HG03064 (cell line): ENCODE measurements around the gene TAF1C.

ENCODE experiments used
- ATAC-seq: cut with Tn5 transposase; IDR thresholded peaks from one replicate; pipeline ENCODE4 v1.9.1; 2021; ENCODE audit warnings: low read depth; ENCODE audit not compliant: unreplicated experiment

The TAF1C gene

DNA sequence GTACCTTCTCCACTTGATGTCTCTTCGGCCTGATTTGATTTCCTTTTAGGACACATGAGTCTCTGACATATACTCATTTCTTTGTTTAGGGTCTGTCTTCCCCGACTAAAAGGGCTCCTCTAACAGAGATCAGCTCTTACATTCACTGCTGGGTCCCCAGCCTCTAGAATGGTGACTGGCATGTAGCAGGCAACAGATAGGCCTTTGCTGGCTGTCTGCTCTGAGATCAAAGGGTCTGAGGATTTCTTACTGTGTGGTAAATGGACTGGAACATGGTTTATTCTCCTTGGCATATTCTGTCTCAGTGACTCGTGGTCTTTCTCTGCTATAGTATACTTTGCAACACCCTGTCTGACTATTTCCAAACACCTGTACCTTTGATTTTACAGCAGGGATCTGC lies 25.1 kb downstream of the TAF1C start:
- no peak for ATAC-seq

GRCh38 chr16:84161037-84161436 lies 25.8 kb downstream of the TAF1C start:
- ATAC-seq, result no peak

GRCh38 chr16:84159800-84160199 lies 27.1 kb downstream of the TAF1C start:
- ATAC-seq, result no peak

- no peak for ATAC-seq
Measured at GRCh38 chr16:84159007-84159406, 27.9 kb downstream of the TAF1C start.

- ATAC-seq, result no peak
Measured at GRCh38 chr16:84156342-84156784, 30.5 kb downstream of the TAF1C start.

GRCh38 chr16:84155771-84156170 lies 31.1 kb downstream of the TAF1C start:
- no peak for ATAC-seq

GRCh38 chr16:84155226-84155625 lies 31.6 kb downstream of the TAF1C start:
- ATAC-seq, result no peak

GRCh38 chr16:84153660-84154214 lies 33.1 kb downstream of the TAF1C start:
- ATAC-seq, result no peak

- ATAC-seq, result no peak
Measured at GRCh38 chr16:84150926-84151325, 35.9 kb downstream of the TAF1C start.

- ATAC-seq, result peak; percentile 82
Measured at GRCh38 chr16:84144859-84145639, 41.8 kb downstream of the TAF1C start, which contains the start of the genes DNAAF1 and HSDL1. TSS of gene DNAAF1 (plus strand) at chr16:84145308. CDS start at chr16:84145441, 133 bp downstream. TSS of gene HSDL1 (minus strand) at chr16:84145177. CDS start at chr16:84131321, 13,856 bp downstream.

GRCh38 chr16:84144209-84144858 lies 42.5 kb downstream of the TAF1C start:
- ATAC-seq, result peak; percentile 16

- ATAC-seq, result no peak
Measured at GRCh38 chr16:84143784-84144199, 43.1 kb downstream of the TAF1C start.

GRCh38 chr16:84143081-84143480 lies 43.8 kb downstream of the TAF1C start:
- ATAC-seq, result no peak

DNA sequence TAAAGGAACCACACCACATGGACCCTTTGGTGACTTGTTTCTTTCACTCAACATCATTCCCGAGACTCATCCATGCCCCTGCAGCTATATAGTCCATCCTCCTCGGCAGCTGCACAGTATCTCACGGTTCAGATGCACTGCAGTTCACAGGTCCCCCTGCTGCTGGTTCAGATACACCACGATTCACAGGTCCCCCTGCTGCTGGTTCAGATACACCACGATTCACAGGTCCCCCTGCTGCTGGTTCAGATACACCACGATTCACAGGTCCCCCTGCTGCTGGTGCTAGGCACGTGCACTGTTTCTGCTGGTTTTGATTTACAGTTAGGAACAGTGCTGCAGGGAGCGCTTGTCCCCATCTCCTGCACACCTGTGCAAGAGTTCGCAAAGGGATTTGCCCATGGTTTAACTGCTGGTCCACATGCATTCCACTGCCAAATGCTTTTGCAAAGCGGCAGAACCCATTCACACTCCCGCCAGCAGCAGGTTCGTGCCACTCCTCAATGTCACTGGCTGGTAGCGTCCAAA lies 45.6 kb downstream of the TAF1C start:
- ATAC-seq, result no peak

- ATAC-seq, result no peak
Measured at GRCh38 chr16:84139628-84140258, 47.1 kb downstream of the TAF1C start.

DNA sequence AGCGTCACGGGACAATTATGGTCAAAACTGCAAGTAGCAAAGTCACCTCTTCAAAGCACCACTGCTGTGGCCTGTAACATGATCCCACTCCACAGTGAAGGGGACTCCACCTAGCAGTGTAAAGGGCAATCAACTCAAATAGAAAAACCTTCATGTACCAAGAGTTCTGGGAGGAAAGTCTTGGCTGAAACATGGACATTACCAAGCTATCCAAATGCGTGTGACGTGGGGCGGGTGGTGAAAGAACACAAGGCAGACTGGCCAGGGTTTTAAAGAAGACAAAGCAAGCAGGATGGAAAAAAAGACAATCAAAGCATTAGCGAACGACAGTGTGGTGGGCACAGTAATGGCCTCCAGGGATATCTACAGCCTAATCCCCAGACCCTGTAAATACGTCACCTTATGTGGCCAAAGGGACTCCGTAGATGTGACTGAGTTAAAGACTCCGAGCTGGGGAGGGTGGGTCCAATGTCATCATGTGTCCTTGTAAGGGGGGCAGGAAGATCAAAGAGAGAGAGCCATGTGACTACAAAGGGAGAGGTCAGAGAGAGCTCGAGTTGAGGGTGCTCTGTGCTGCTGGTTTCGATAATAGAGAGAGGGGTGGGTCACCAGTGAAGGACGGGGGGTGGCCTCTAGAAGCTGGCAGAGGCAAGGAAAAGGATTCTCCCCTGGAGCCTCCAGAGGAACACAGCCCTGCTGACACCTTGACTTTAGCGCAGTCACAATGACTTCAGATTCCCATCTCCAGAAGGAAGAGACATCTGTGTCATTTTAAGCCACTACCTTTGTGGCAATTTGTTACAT lies 47.8 kb downstream of the TAF1C start:
- peak; percentile 91 for ATAC-seq

- ATAC-seq, result no peak
Measured at GRCh38 chr16:84138500-84138823, 48.4 kb downstream of the TAF1C start.

DNA sequence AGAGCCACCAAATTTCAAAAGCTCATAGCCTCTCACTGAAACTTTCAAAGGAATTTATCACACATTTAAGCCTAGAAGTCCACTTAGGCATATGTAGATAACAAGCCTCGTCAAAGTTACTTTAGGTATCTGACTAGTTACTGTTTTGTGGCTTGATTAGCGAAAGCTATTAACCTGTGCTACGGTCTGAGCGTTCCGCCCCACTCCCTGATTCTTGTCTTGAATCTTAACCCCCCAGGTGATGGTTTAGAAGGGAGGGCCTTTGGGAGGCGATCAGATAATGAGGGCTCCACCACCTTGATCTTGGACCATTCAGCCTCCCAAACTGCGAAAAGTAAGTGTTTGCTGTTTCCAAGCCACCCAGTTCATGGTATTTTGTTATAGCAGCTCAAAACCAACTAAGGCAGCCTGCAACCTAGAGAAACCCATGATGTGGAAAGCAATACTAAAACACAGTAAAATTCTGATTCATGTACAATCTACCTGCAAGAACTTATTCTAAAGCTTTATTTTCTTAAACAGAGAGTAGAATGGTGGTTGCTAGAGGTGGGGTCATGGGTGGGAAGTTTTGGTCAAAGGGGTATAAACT lies 49.0 kb downstream of the TAF1C start:
- no peak for ATAC-seq

DNA sequence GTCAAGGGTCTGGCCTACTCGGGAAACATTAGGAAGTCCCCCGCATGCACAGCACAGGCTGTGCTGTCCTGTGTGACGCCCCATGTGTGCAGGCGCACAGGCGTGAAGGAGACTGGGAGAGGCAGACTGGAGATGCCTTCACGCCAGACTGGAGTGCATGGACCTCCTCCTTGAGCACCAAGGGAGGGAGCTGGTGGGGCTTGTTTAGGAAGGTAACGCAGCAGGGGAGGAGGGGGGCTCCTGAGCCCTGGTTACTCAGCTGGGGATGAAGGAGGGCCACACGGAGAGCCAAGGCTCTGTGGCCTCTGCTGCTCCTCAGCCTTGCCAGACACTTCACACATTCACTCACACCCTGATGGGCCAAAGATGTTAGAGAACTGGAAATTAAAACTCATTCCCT lies 49.6 kb downstream of the TAF1C start:
- no peak for ATAC-seq
